A549 (cell line): ENCODE measurements around the gene GAK. TPM values are rescaled to one million over a fixed set of nuclear protein-coding genes. Genes with fewer than 3 reads are reported as not detected.

Experiments used
- ATAC-seq, 2 experiments: fragments of 200-7000 bp in 1 of 2; fragments of >200 bp in 1 of 2; cut with Nextera tagmentation in 1 of 2; cut with Tn5 transposase in 1 of 2; 3 replicates each; pipeline versions ENCODE4 v1.8.0 to v1.9.1; 2018 to 2020; ENCODE audit warnings: mild to moderate bottlenecking in 1 of 2, moderate library complexity in 1 of 2
- CTCF ChIA-PET: fragments of 300-600 bp; sonication (Branson Sonifier 250); formaldehyde crosslinking; extraction: SDS; loops from one replicate; lab custom pipeline; 2021; ENCODE audit warnings: antibody characterized with exemption, inconsistent platforms; lab: Yijun Ruan, JAX
- POLR2A ChIA-PET: fragments of 350-600 bp; formaldehyde crosslinking; extraction: SDS; loops from one replicate; lab custom pipeline; 2021; ENCODE audit warnings: antibody characterized with exemption, inconsistent platforms; lab: Yijun Ruan, JAX
- DNase-seq, 2 experiments: peaks; one replicate each; pipeline versions ENCODE4 v3.0.0 to v3.0.0-alpha.2; 2011 to 2016; ENCODE audit warnings: low read depth in 1 of 2, low spot score in 1 of 2
- FAIRE-seq: peaks from 2 replicates; lab custom pipeline; 2011; peaks lifted over from hg19 to GRCh38; lab: Jason Lieb, UNC
- H3K27ac ChIP-seq, 2 experiments: fragments of >200 bp; sonication (Bioruptor Twin); formaldehyde crosslinking; 3 replicates each; pipeline ENCODE4 v1.5.1; 2016 to 2017
- H3K4me1 ChIP-seq: fragments of >200 bp; sonication (Bioruptor Twin); formaldehyde crosslinking; 3 replicates; pipeline ENCODE4 v1.6.1; 2016
- H3K4me2 ChIP-seq: fragments of >200 bp; sonication (Bioruptor Twin); formaldehyde crosslinking; 3 replicates; pipeline ENCODE4 v1.6.1; 2016
- H3K4me3 ChIP-seq: fragments of >200 bp; sonication (Bioruptor Twin); formaldehyde crosslinking; 3 replicates; pipeline ENCODE4 v1.5.1; 2016
- H3K9me3 ChIP-seq: fragments of >200 bp; sonication (Bioruptor Twin); formaldehyde crosslinking; 3 replicates; pipeline ENCODE4 v1.6.1; 2016
- CBX8 ChIP-seq: fragments of 200-600 bp; sonication (generic); IDR thresholded peaks from 2 replicates; pipeline ENCODE4 v1.6.1; 2016
- CEBPB ChIP-seq, 2 experiments: fragments of >200 bp in 1 of 2; sonication (Bioruptor Twin) in 1 of 2; formaldehyde crosslinking in 1 of 2; IDR thresholded peaks; 2 replicates each; pipeline ENCODE4 v1.6.1; 2012 to 2016
- EP300 ChIP-seq, 2 experiments: fragments of >200 bp; sonication (Bioruptor Twin); formaldehyde crosslinking; IDR thresholded peaks; 2 replicates in 1 of 2; 3 replicates in 1 of 2; pipeline ENCODE4 v1.6.1; 2016 to 2017
- FOSL2 ChIP-seq, 2 experiments: fragments of 450-650 bp in 1 of 2; fragments of >200 bp in 1 of 2; sonication (Bioruptor Twin) in 1 of 2; formaldehyde crosslinking; IDR thresholded peaks; 2 replicates each; pipeline versions ENCODE4 v1.5.0 to v1.6.1; 2016 to 2020; ENCODE audit warnings: mild to moderate bottlenecking in 1 of 2, moderate library complexity in 1 of 2
- HEYL ChIP-seq: fragments of 250-450 bp; sonication (Bioruptor Pico); IDR thresholded peaks from 2 replicates; pipeline ENCODE4 v1.8.0; 2021; ENCODE audit warnings: mild to moderate bottlenecking, moderate library complexity
- HOXA7 ChIP-seq: fragments of 250-450 bp; sonication (Bioruptor Pico); IDR thresholded peaks from 2 replicates; pipeline ENCODE4 v1.5.0; 2020; ENCODE audit warnings: mild to moderate bottlenecking, moderate library complexity
- JUNB ChIP-seq: fragments of >200 bp; sonication (Bioruptor Twin); formaldehyde crosslinking; IDR thresholded peaks from 2 replicates; pipeline ENCODE4 v1.6.1; 2016
- KDM5A ChIP-seq: fragments of 200-600 bp; sonication (generic); IDR thresholded peaks from 2 replicates; pipeline ENCODE4 v1.6.1; 2016; ENCODE audit warnings: antibody characterized with exemption, mild to moderate bottlenecking
- MYC ChIP-seq: IDR thresholded peaks from 2 replicates; pipeline ENCODE4 v1.6.1; 2012; ENCODE audit warnings: mild to moderate bottlenecking, inconsistent platforms, low read length, improper control_type of control experiment, borderline replicate concordance
- PHF8 ChIP-seq: fragments of 200-600 bp; sonication (generic); IDR thresholded peaks from 2 replicates; pipeline ENCODE4 v1.6.1; 2016; ENCODE audit warnings: low read depth, mild to moderate bottlenecking, antibody characterized with exemption, moderate library complexity, borderline replicate concordance
- RAD21 ChIP-seq, 2 experiments: fragments of >200 bp in 1 of 2; sonication (Bioruptor Twin) in 1 of 2; formaldehyde crosslinking in 1 of 2; IDR thresholded peaks in 1 of 2; conservative IDR thresholded peaks in 1 of 2; 2 replicates in 1 of 2; 3 replicates in 1 of 2; pipeline ENCODE4 v1.6.1; 2012 to 2018; ENCODE audit warnings: inconsistent platforms in 1 of 2
- RCOR1 ChIP-seq: fragments of 150-350 bp; IDR thresholded peaks from 2 replicates; pipeline ENCODE4 v1.6.1; 2014; ENCODE audit warnings: antibody characterized with exemption, low read length, low read depth
- REST ChIP-seq: fragments of 200-600 bp; sonication (generic); IDR thresholded peaks from 2 replicates; pipeline ENCODE4 v1.6.1; 2016; ENCODE audit warnings: antibody characterized with exemption, mild to moderate bottlenecking, moderate library complexity
- RFX5 ChIP-seq: fragments of 450-650 bp; IDR thresholded peaks from 2 replicates; pipeline ENCODE4 v1.7.1; 2014; ENCODE audit warnings: antibody characterized with exemption, mild to moderate bottlenecking, moderate library complexity
- SMC3 ChIP-seq: fragments of >200 bp; sonication (Bioruptor Twin); formaldehyde crosslinking; IDR thresholded peaks from 3 replicates; pipeline ENCODE4 v1.6.1; 2018; ENCODE audit warnings: inconsistent platforms
- SREBF2 ChIP-seq: fragments of 450-650 bp; IDR thresholded peaks from 2 replicates; pipeline ENCODE4 v1.6.1; 2014; ENCODE audit warnings: mild to moderate bottlenecking, moderate library complexity
- TP53 ChIP-seq: fragments of 250-450 bp; sonication (Bioruptor Pico); IDR thresholded peaks from 2 replicates; pipeline ENCODE4 v1.5.0; 2021; ENCODE audit warnings: mild to moderate bottlenecking, moderate library complexity
- WGBS: methylation state at CpG from one replicate; pipeline ENCODE4 v1.1.6; 2017; ENCODE audit errors: missing lambda C conversion rate; 5-methylcytosine and 5-hydroxymethylcytosine counted together
- polyA plus RNA-seq, 4 experiments: library from polyadenylated mRNA; depleted of rRNA in 3 of 4; stranded (reverse); fragments of >200 nt; fragmentation: RNase III in 1 of 4; extraction: RNeasy Plus Mini Kit Qiagen cat#74134 plus additional on column Dnase treatment in 1 of 4; gene quantifications; 2 replicates in 3 of 4; 3 replicates in 1 of 4; pipeline ENCODE4 v1.2.3, GENCODE V29; 2011 to 2017
- TF ChIP-seq, protein P1 (sequence below): fragments of >200 bp; sonication (Bioruptor Twin); formaldehyde crosslinking; IDR thresholded peaks from 3 replicates; pipeline ENCODE4 v1.5.1; 2016
- TF ChIP-seq, protein P2 (sequence below): IDR thresholded peaks from 2 replicates; pipeline ENCODE4 v1.6.1; 2012; ENCODE audit warnings: low read depth, borderline replicate concordance

The GAK gene
- polyA plus RNA-seq, 2 of the 4 experiments (the other 2 are of a cell fraction): 13.8 to 34.3 TPM

DNA sequence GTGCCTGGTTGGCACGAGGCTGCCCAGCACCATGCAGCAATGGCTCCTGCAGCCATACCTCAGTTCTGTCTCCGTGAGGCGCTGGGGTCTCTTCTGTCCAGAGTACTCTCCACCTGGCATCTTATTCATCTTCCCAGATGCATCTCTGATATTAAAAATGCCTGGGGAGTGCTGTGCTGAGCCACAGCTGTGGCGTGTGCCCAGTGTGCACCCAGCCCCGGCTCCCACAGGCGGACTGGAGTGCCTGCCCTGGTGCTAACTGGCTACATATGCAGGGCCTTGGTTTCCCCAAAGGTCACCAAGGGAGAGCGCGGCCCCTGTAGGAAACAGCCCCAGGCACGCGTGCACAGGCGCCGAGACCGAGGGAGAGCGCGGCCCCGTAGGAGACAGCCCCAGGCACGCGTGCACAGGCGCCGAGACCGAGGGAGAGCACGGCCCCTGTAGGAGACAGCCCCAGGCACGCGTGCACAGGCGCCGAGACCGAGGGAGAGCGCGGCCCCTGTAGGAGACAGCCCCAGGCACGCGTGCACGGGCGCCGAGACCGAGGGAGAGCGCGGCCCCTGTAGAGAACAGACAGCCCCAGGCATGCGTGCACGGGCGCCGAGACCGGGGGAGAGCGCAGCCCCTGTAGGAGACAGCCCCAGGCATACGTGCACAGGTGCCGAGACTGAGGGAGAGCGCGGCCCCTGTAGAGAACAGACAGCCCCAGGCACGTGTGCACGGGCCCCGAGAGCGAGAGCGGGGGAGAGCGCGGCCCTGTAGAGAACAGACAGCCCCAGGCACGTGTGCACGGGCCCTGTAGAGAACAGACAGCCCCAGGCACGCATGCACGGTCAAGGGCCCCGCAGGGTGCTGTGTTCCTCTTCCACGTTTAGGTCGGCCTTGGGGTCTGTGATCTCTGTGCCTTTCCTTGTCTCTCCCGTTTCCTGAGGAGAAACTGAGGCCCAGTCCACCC is 14.7 kb upstream of the GAK start:
- TF ChIP-seq MYC (no peak), RAD21 (conservative IDR thresholded peaks at IDR 0.05 in 1 of 2, IDR thresholded peaks at IDR 0.05 in 1 of 2) (no peak), HOXA7 (CRISPR knock-in tag) (no peak), REST (no peak), CEBPB (IDR thresholded peaks at IDR 0.05) (no peak), HEYL (CRISPR knock-in tag) (no peak), JUNB (no peak), SMC3 (no peak), EP300 (IDR thresholded peaks at IDR 0.05) (no peak), PHF8 (no peak), RCOR1 (no peak), FOSL2 (IDR thresholded peaks at IDR 0.05) (no peak), FOSL2 (CRISPR knock-in tag; IDR thresholded peaks at IDR 0.05) (no peak)
- TF ChIP-seq, protein P1, sequence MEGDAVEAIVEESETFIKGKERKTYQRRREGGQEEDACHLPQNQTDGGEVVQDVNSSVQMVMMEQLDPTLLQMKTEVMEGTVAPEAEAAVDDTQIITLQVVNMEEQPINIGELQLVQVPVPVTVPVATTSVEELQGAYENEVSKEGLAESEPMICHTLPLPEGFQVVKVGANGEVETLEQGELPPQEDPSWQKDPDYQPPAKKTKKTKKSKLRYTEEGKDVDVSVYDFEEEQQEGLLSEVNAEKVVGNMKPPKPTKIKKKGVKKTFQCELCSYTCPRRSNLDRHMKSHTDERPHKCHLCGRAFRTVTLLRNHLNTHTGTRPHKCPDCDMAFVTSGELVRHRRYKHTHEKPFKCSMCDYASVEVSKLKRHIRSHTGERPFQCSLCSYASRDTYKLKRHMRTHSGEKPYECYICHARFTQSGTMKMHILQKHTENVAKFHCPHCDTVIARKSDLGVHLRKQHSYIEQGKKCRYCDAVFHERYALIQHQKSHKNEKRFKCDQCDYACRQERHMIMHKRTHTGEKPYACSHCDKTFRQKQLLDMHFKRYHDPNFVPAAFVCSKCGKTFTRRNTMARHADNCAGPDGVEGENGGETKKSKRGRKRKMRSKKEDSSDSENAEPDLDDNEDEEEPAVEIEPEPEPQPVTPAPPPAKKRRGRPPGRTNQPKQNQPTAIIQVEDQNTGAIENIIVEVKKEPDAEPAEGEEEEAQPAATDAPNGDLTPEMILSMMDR: no peak
- TF ChIP-seq, protein P2, sequence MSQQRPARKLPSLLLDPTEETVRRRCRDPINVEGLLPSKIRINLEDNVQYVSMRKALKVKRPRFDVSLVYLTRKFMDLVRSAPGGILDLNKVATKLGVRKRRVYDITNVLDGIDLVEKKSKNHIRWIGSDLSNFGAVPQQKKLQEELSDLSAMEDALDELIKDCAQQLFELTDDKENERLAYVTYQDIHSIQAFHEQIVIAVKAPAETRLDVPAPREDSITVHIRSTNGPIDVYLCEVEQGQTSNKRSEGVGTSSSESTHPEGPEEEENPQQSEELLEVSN: no peak
- TF ChIP-seq, all 56 proteins: peak for 0
- ChIA-PET CTCF (no interaction called here), POLR2A (no interaction called here)
- DNase-seq: no peak
- Histone ChIP-seq H3K9me3 (no peaks in the 10 kb centered on the region), H3K4me1 (no peaks in the 10 kb centered on the region), H3K4me2 (no peak overlapping the region), H3K27ac (no peak overlapping the region), H3K4me3 (no peak overlapping the region)
- no peak for FAIRE-seq
- WGBS: 86% methylated on average over 25 of the region's 62 CpGs
- ATAC-seq: no peak

- Histone ChIP-seq H3K4me3 (no peak overlapping the region), H3K4me2 (no peak overlapping the region), H3K27ac (no peak overlapping the region), H3K4me1 (no peaks in the 10 kb centered on the region), H3K9me3 (no peaks in the 10 kb centered on the region)
- TF ChIP-seq TP53 (no peak), MYC (no peak), EP300 (IDR thresholded peaks at IDR 0.05) (no peak), KDM5A (no peak), RFX5 (no peak), CBX8 (no peak), SREBF2 (no peak), FOSL2 (IDR thresholded peaks at IDR 0.05) (no peak), FOSL2 (CRISPR knock-in tag; IDR thresholded peaks at IDR 0.05) (no peak), SMC3 (no peak)
- WGBS: 45% methylated on average over 6 of the region's 9 CpGs
- ChIA-PET CTCF (no interaction called here), POLR2A (no interaction called here)
- FAIRE-seq: no peak
- no peak for DNase-seq
- no peak for ATAC-seq
Observed at GRCh38 chr4:946103-946450, 14.0 kb upstream of the GAK start.
